ENCODE measurements around the gene RASA3.
A peak's percentile ranks its signal among the peaks of the same experiment; 100 is the strongest.

The RASA3 gene

DNA sequence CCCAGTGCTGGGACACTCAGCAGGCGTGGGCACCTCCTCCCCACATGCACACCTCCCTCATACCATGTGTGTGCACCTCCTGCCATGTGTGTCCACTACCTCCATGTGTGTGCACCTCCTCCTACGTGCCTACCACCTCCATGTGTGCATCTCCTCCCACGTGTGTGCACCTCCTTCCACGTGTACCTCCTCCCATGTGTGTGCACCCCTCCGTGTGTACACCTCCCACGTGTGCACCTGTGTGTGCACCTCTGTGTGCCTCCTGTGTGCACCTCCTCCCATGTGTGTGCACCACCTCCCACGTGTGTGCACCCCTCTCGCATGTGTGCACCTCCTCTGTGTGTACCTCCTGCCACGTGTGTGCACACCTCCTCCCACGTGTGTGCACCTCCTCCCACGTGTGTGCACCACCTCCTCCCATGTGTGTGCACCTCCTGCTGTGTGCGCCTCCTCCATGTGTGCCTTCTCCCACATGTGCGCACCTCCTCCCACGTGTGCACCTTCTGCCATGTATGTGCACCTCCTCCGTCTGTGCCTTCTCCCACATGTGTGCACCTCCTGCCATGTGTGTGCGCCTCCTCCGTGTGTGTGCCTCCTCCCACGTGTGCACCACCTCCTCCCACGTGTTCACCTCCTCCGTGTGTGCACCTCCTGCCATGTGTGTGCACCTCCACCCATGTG is 152.5 kb downstream of the RASA3 start:
- H3K9me3 Mint-ChIP-seq, result peaks cover 6% of the 10 kb centered on the region
- H3K4me3 Mint-ChIP-seq, result no peak overlapping the region
- DNase-seq (ENCODE audit: low spot score), result no peak
- no peaks in the 10 kb centered on the region for H3K27me3 Mint-ChIP-seq (ENCODE audit: low read depth)
- H3K36me3 Mint-ChIP-seq (ENCODE audit: low read depth), result peaks cover 50% of the 10 kb centered on the region
- peaks cover 2% of the 10 kb centered on the region for H3K4me1 Mint-ChIP-seq (ENCODE audit: low read depth)
- peak overlapping the region; percentile 6 for H3K27ac Mint-ChIP-seq

GRCh38 chr13:113978741-113979481 is 153.5 kb downstream of the RASA3 start:
- no peak overlapping the region for H3K27ac Mint-ChIP-seq
- no peaks in the 10 kb centered on the region for H3K27me3 Mint-ChIP-seq (ENCODE audit: low read depth)
- H3K4me1 Mint-ChIP-seq (ENCODE audit: low read depth), result peaks cover 2% of the 10 kb centered on the region
- peaks cover 46% of the 10 kb centered on the region for H3K36me3 Mint-ChIP-seq (ENCODE audit: low read depth)
- H3K9me3 Mint-ChIP-seq, result peaks cover 6% of the 10 kb centered on the region
- H3K4me3 Mint-ChIP-seq, result no peak overlapping the region
- DNase-seq (ENCODE audit: low spot score), result no peak

GRCh38 chr13:113977976-113978375 is 154.4 kb downstream of the RASA3 start:
- no peaks in the 10 kb centered on the region for H3K27me3 Mint-ChIP-seq (ENCODE audit: low read depth)
- peaks cover 2% of the 10 kb centered on the region for H3K4me1 Mint-ChIP-seq (ENCODE audit: low read depth)
- no peak for DNase-seq (ENCODE audit: low spot score)
- no peak overlapping the region for H3K4me3 Mint-ChIP-seq
- H3K27ac Mint-ChIP-seq, result no peak overlapping the region
- peaks cover 6% of the 10 kb centered on the region for H3K9me3 Mint-ChIP-seq
- peaks cover 46% of the 10 kb centered on the region for H3K36me3 Mint-ChIP-seq (ENCODE audit: low read depth)

DNA sequence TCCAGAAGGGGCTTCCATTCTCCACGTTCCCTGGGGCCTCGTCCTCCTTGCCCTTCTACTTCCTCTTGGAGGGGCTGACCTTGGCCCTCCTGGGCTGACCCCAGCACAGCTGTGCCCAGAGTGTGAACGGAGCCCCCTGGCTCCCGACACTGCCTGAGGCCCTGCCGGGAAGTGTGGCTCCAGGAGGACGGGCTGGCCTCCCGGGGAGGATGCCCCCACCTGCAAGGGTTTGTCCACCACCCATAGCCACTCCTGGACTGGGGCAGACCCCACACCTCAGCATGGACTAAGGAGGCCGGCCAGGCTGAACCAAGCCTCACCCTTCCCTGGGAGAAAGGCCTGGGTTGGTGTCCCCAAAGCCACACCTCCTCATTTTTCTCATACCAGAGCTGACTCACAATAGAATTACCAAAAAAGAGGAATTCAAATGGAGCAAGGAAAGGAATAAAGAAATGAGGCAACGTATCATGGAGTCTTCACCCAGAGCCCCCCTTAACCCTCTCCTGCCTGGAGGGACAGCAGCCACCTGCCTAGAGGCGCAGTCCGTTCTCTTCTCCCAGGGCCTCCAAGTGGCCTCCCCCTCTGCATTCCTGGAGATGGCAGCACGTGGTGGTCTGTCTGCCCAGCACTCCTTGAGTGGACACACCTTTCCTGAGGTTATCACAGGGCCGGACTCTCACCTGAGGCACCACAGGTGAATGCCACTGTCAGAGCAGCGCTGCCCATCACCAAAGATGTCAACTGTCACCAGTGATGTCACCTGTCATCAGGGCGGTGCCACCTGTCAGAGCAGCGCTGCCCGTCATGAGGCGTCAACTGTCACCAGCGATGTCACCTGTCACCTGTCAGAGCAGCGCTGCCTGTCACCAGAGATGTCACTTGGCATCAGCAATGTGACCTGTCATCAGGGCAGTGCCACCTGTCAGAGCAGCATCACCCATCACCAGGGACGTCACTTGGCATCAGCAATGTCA is 155.4 kb downstream of the RASA3 start:
- H3K9me3 Mint-ChIP-seq, result peaks cover 6% of the 10 kb centered on the region
- H3K27me3 Mint-ChIP-seq (ENCODE audit: low read depth), result no peaks in the 10 kb centered on the region
- H3K27ac Mint-ChIP-seq, result no peak overlapping the region
- H3K4me1 Mint-ChIP-seq (ENCODE audit: low read depth), result peaks cover 2% of the 10 kb centered on the region
- peaks cover 39% of the 10 kb centered on the region for H3K36me3 Mint-ChIP-seq (ENCODE audit: low read depth)
- no peak for DNase-seq (ENCODE audit: low spot score)
- no peak overlapping the region for H3K4me3 Mint-ChIP-seq

DNA sequence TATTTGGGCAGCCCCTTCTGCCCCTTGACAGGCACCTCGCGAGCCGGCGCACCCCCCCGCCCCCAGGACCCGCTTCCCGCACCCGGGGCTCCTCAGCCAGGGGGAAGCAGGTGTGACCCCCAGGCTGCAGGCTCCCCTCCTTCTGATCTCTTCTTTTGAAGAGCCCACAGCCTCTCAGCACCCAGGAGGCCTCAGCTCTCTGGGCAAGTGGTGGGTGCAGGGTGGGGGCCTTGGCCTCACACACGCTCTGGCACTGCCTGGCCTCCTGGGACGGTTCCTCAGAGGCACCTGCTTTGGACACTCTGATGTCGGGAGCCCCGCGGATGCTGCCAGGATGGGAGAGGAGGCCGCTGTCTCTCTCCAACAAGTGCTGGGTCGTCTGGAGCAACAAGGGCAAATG is 157.0 kb downstream of the RASA3 start:
- no peaks in the 10 kb centered on the region for H3K4me1 Mint-ChIP-seq (ENCODE audit: low read depth)
- peaks cover 4% of the 10 kb centered on the region for H3K9me3 Mint-ChIP-seq
- no peak overlapping the region for H3K27ac Mint-ChIP-seq
- H3K36me3 Mint-ChIP-seq (ENCODE audit: low read depth), result peaks cover 27% of the 10 kb centered on the region
- no peaks in the 10 kb centered on the region for H3K27me3 Mint-ChIP-seq (ENCODE audit: low read depth)
- no peak for DNase-seq (ENCODE audit: low spot score)
- H3K4me3 Mint-ChIP-seq, result no peak overlapping the region

GRCh38 chr13:113974304-113975281 is 157.8 kb downstream of the RASA3 start:
- Mint-ChIP-seq H3K36me3 (ENCODE audit: low read depth) (peaks cover 18% of the 10 kb centered on the region), H3K27me3 (ENCODE audit: low read depth) (no peaks in the 10 kb centered on the region), H3K27ac (no peak overlapping the region), H3K9me3 (no peaks in the 10 kb centered on the region), H3K4me1 (ENCODE audit: low read depth) (no peaks in the 10 kb centered on the region), H3K4me3 (no peak overlapping the region)
- no peak for DNase-seq (ENCODE audit: low spot score)

DNA sequence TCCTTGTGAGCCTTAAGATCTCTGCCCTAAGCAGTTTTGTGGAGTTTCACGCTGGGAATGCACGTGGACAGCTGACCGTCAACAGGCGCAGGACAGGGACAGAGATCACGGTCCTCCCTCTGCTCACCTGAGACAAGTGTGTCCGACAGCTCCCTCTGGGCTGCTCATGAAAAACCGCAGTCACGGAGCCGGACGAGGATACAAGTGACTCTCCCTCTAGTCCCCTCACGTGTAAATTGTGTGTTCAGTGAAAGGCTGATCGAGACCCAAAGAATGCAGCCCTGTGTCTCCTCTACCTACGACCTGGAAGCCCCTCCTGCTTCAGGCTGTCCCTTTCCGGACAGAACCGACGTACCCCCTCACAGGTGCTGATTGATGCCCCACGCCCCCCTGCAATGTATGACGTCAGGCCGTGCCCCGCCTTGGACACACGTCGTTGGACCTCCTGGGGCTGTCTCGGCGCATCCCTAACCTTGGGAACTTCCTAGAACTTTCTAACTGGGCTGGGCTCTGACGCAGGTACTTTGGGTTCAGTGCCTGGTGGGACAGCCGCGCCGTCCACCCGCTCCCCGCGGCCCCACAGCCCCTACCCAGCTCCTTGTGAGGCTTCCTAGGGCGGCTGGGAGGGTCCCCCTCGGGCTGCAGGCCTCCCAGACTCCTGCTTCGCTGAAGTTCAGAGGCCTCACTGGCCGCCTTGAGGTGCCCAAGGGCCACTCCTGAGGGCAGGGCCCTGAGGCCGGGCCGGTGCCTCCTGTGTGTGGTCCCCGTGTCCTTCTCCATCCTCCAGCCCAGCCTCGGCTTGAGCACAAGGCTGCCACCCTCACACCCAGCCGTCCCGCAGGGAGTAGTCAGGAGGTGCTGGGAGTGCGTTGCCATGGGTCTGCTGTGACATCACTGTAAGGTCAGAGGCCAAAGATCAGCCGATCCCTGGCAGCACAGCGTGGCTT is 158.9 kb downstream of the RASA3 start, which contains the start of gene C13orf46:
Gene C13orf46, minus strand, starts transcription at position 859 of the 947 bp plus-strand sequence. Its CDS starts 79 bp downstream, at position 780.
- peaks cover 10% of the 10 kb centered on the region for H3K36me3 Mint-ChIP-seq (ENCODE audit: low read depth)
- H3K9me3 Mint-ChIP-seq, result no peaks in the 10 kb centered on the region
- no peak within 1 kb of the TSS for H3K27ac Mint-ChIP-seq
- H3K4me1 Mint-ChIP-seq (ENCODE audit: low read depth), result no peaks in the 10 kb centered on the region
- DNase-seq (ENCODE audit: low spot score), result no peak
- H3K27me3 Mint-ChIP-seq (ENCODE audit: low read depth), result no peaks in the 10 kb centered on the region
- no peak within 1 kb of the TSS for H3K4me3 Mint-ChIP-seq

- Mint-ChIP-seq H3K4me3 (no peak overlapping the region), H3K9me3 (no peaks in the 10 kb centered on the region), H3K36me3 (ENCODE audit: low read depth) (peaks cover 8% of the 10 kb centered on the region), H3K27me3 (ENCODE audit: low read depth) (no peaks in the 10 kb centered on the region), H3K27ac (no peak overlapping the region), H3K4me1 (ENCODE audit: low read depth) (no peaks in the 10 kb centered on the region)
- no peak for DNase-seq (ENCODE audit: low spot score)
Observed at GRCh38 chr13:113972451-113973217, 159.8 kb downstream of the RASA3 start.

- Mint-ChIP-seq H3K36me3 (ENCODE audit: low read depth) (peaks cover 3% of the 10 kb centered on the region), H3K27ac (no peak overlapping the region), H3K4me1 (ENCODE audit: low read depth) (no peaks in the 10 kb centered on the region), H3K27me3 (ENCODE audit: low read depth) (no peaks in the 10 kb centered on the region), H3K4me3 (no peak overlapping the region), H3K9me3 (no peaks in the 10 kb centered on the region)
- no peak for DNase-seq (ENCODE audit: low spot score)
Observed at GRCh38 chr13:113971471-113972231, 160.8 kb downstream of the RASA3 start.

DNA sequence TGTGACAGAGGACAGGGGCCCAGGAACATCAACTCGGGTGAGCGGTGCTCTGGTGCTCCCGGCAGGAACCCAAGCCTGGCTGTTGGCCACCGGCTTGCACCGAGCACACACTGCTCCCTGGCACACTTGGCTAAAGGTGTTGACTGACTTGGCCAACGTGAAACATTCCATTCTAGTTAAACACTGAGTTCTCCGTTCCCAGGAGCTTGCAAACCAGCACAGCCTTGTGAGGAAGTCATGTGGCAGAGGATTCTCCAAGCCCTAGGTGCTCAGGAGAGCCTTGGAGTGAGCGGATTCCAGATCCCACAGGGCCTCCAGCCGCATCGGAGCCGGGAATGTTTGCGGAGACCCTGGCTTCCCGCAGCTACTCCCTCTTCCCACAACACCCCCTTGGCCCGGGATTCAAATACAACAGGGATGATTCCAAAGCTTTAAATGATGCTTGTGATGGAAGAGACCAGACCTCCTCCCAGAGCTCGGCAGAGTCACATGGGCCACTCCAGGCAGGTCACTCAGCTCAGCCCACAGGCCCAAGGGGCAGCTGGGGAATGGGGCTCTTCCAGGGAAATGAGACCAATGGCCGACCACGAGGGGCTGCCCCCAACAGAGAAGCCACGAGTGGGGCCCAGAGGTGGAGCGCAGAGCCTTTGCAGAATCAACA is 161.5 kb downstream of the RASA3 start:
- Mint-ChIP-seq H3K4me1 (ENCODE audit: low read depth) (no peaks in the 10 kb centered on the region), H3K27me3 (ENCODE audit: low read depth) (no peaks in the 10 kb centered on the region), H3K9me3 (no peaks in the 10 kb centered on the region), H3K4me3 (no peak overlapping the region), H3K27ac (no peak overlapping the region), H3K36me3 (ENCODE audit: low read depth) (no peaks in the 10 kb centered on the region)
- no peak for DNase-seq (ENCODE audit: low spot score)

Data from T-helper 2 cell treated with Interferon-gamma antibody and Interleukin-4, amounts not matched to agents 5 μg/mL and 100 μg/mL, for 36 hours (primary cell).